KMS-11 (cell line): ENCODE data around the gene ZNRF1.

Source experiments
- H2AFZ ChIP-seq: fragments of 200-600 bp; sonication (generic); 2 replicates; pipeline ENCODE4 v1.6.1; 2016; ENCODE audit warnings: antibody characterized with exemption, mixed run types, low read depth
- H3K27ac ChIP-seq: fragments of 200-600 bp; sonication (generic); 2 replicates; pipeline ENCODE4 v1.6.1; 2016; ENCODE audit warnings: mild to moderate bottlenecking, mixed run types
- H3K27me3 ChIP-seq: fragments of 200-600 bp; sonication (generic); 2 replicates; pipeline ENCODE4 v1.6.1; 2017; ENCODE audit warnings: mild to moderate bottlenecking, low read depth, mixed run types, moderate library complexity; ENCODE audit not compliant: insufficient read depth
- H3K36me3 ChIP-seq: fragments of 200-600 bp; sonication (generic); 2 replicates; pipeline ENCODE4 v1.6.1; 2017; ENCODE audit warnings: mild to moderate bottlenecking, mixed run types; ENCODE audit not compliant: insufficient read depth
- H3K4me1 ChIP-seq: fragments of 200-600 bp; sonication (generic); 2 replicates; pipeline ENCODE4 v1.6.1; 2016; ENCODE audit warnings: mild to moderate bottlenecking, low read depth, mixed run types; ENCODE audit not compliant: poor library complexity, severe bottlenecking
- H3K4me2 ChIP-seq: fragments of 200-600 bp; sonication (generic); 2 replicates; pipeline ENCODE4 v1.7.0; 2016; ENCODE audit warnings: mild to moderate bottlenecking, mixed run types
- H3K4me3 ChIP-seq: fragments of 200-600 bp; sonication (generic); IDR thresholded peaks from 2 replicates; pipeline ENCODE4 v1.6.1; 2017; ENCODE audit warnings: low read depth, low read length, mixed read lengths; ENCODE audit not compliant: insufficient read depth
- H3K79me2 ChIP-seq: fragments of 200-600 bp; sonication (generic); 2 replicates; pipeline ENCODE4 v1.6.1; 2016; ENCODE audit warnings: low read depth, mixed run types; ENCODE audit not compliant: insufficient read depth
- H3K9ac ChIP-seq: fragments of 200-600 bp; sonication (generic); 2 replicates; pipeline ENCODE4 v1.6.1; 2016; ENCODE audit warnings: mild to moderate bottlenecking, mixed run types
- H4K20me1 ChIP-seq: fragments of 200-600 bp; sonication (generic); 2 replicates; pipeline ENCODE4 v1.6.1; 2016; ENCODE audit warnings: mild to moderate bottlenecking, mixed run types; ENCODE audit not compliant: insufficient read depth
- TF ChIP-seq, protein P1 (sequence below): fragments of 200-600 bp; sonication (generic); conservative IDR thresholded peaks from 2 replicates; pipeline ENCODE4 v1.6.1; 2017; ENCODE audit warnings: low read depth, mild to moderate bottlenecking, antibody characterized with exemption, low read length, moderate library complexity, mixed read lengths

ZNRF1 gene

DNA sequence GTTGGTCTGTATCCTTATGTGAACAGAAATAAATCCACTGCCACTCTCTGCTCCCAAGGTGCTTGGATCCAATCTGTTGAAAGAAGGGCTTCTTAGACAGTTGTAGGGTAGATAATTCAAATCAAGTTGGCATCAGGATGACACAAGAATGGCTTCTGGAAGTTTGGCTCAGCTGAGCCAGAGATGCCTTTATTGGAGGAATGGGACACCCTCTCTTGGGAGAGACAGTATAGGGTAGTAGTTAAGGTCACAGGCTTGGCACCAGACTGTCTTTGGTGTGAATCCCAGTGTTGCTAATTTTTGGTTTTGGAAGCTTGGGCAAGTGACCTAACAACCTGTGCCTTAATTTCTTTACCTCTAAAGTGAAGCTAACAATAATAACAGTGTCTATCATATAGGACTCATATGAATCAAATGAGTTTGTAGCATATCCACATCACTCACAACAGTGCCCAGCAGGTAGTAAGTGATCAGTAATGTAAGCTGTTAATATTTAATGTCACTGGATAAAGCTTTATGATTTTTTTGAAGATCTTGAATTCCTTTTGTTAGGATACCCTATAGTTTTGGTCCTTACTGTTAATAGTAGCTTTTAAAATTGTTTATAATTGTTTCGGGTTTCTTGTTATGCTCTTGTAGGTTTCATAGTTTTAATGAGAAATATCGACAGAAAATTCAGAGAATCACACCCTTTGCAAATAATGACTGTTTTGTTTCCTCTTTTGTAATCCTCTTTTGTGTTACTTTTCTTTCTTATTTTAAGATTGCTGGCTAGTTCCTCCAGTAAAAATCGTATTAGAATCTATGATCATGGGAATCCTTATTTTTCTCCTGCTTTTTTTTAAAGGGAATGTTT is 19.1 kb downstream of the ZNRF1 start:
- H3K9ac ChIP-seq: no peak overlapping the region
- no peaks in the 10 kb centered on the region for H3K27me3 ChIP-seq
- no peak overlapping the region for H3K4me2 ChIP-seq
- peaks cover 6% of the 10 kb centered on the region for H3K4me1 ChIP-seq
- H3K79me2 ChIP-seq: peaks cover 8% of the 10 kb centered on the region; the same call in 1 of the 2 replicates
- no peaks in the 10 kb centered on the region for H4K20me1 ChIP-seq
- TF ChIP-seq, protein P1, sequence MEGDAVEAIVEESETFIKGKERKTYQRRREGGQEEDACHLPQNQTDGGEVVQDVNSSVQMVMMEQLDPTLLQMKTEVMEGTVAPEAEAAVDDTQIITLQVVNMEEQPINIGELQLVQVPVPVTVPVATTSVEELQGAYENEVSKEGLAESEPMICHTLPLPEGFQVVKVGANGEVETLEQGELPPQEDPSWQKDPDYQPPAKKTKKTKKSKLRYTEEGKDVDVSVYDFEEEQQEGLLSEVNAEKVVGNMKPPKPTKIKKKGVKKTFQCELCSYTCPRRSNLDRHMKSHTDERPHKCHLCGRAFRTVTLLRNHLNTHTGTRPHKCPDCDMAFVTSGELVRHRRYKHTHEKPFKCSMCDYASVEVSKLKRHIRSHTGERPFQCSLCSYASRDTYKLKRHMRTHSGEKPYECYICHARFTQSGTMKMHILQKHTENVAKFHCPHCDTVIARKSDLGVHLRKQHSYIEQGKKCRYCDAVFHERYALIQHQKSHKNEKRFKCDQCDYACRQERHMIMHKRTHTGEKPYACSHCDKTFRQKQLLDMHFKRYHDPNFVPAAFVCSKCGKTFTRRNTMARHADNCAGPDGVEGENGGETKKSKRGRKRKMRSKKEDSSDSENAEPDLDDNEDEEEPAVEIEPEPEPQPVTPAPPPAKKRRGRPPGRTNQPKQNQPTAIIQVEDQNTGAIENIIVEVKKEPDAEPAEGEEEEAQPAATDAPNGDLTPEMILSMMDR: no peak
- H3K36me3 ChIP-seq: no peaks in the 10 kb centered on the region
- H3K27ac ChIP-seq: no peak overlapping the region
- no peak overlapping the region for H2AFZ ChIP-seq
- no peak overlapping the region for H3K4me3 ChIP-seq

DNA sequence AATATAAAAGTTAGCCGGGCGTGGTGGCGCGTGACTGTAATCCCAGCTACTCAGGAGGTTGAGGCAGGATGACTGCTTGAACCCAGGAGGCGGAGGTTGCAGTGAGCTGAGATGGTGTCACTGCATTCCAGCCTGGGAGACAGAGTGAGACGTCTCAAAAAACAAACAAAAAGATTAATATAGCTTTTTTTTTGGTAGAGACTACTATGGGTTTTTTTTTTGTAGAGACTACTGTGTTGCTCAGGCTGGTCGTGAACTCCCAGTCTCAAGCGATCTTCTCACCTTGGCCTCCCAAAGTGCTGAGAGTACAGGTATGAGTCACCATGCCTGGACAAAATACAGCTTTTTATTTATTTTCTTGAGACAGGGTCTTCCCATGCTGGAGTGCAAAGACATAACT is 20.2 kb downstream of the ZNRF1 start:
- Histone ChIP-seq H3K79me2 (peaks cover 5% of the 10 kb centered on the region; the same call in 1 of the 2 replicates), H3K4me1 (peaks cover 5% of the 10 kb centered on the region)

DNA sequence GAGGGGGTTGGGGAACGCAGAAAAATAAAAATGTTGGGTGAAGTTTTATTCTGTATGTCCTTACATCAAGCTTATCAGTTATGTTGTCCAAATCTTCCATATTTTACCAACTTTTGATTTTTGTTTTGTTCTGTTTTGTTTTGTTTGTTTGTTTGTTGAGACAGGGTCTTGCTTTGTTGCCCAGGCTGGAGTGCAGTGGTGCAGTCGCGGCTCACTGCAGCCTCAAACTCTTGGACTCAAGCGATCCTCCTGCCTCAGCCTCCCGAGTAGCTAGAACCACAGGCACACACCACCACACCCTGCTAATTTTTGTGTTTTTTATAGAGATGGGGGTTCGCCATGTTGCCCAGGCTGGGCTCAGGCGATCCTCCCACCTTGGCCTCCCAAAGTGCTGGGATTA is 20.8 kb downstream of the ZNRF1 start:
- H3K79me2 ChIP-seq: no peaks in the 10 kb centered on the region
- no peak overlapping the region for H2AFZ ChIP-seq
- H3K27me3 ChIP-seq: no peaks in the 10 kb centered on the region
- H3K9ac ChIP-seq: no peak overlapping the region
- no peaks in the 10 kb centered on the region for H3K36me3 ChIP-seq
- H3K4me3 ChIP-seq: no peak overlapping the region
- TF ChIP-seq, protein P1: no peak
- peaks cover 10% of the 10 kb centered on the region for H3K4me1 ChIP-seq
- no peak overlapping the region for H3K27ac ChIP-seq
- no peak overlapping the region for H3K4me2 ChIP-seq
- no peaks in the 10 kb centered on the region for H4K20me1 ChIP-seq

More for the DNA sequence above, 20.2 kb downstream of the ZNRF1 start:
- Histone ChIP-seq H3K36me3 (no peaks in the 10 kb centered on the region), H3K4me2 (no peak overlapping the region), H3K27me3 (no peaks in the 10 kb centered on the region), H3K27ac (no peak overlapping the region), H3K4me3 (no peak overlapping the region), H2AFZ (no peak overlapping the region), H3K9ac (no peak overlapping the region), H4K20me1 (no peaks in the 10 kb centered on the region)
- TF ChIP-seq, protein P1: no peak

DNA sequence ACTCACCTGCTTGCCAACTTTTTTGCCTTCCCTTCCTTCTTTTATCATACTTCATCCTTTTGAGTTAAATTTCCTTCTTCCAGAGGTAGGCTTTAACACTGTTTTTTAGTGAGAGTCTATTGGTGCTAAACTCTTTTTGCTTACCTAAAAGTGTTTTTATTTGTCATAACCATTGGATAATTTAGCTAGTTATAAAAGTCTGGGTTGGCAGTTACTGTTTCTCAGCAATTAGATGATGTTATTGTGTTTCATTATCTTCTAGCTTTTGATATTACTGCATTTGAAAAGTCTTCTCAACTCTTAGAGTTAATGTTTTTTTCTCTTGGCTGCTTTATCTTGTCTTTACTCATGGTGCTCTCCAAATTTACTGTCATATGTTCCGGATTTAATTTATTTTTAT is 22.6 kb downstream of the ZNRF1 start:
- no peak overlapping the region for H3K9ac ChIP-seq
- no peaks in the 10 kb centered on the region for H3K27me3 ChIP-seq
- no peak overlapping the region for H3K4me3 ChIP-seq
- no peaks in the 10 kb centered on the region for H4K20me1 ChIP-seq
- no peak overlapping the region for H3K27ac ChIP-seq
- no peak overlapping the region for H2AFZ ChIP-seq
- TF ChIP-seq, protein P1: no peak
- H3K36me3 ChIP-seq: no peaks in the 10 kb centered on the region
- peaks cover 14% of the 10 kb centered on the region for H3K4me1 ChIP-seq
- no peak overlapping the region for H3K4me2 ChIP-seq
- H3K79me2 ChIP-seq: no peaks in the 10 kb centered on the region
